ENCODE results near the gene GDPD4. TPM values are rescaled to one million over a fixed set of nuclear protein-coding genes. Genes with fewer than 3 reads are reported as not detected.

GDPD4 gene
- total RNA-seq, 3 donors from 2014 or later, result 0.43 TPM; not detected in 2

DNA sequence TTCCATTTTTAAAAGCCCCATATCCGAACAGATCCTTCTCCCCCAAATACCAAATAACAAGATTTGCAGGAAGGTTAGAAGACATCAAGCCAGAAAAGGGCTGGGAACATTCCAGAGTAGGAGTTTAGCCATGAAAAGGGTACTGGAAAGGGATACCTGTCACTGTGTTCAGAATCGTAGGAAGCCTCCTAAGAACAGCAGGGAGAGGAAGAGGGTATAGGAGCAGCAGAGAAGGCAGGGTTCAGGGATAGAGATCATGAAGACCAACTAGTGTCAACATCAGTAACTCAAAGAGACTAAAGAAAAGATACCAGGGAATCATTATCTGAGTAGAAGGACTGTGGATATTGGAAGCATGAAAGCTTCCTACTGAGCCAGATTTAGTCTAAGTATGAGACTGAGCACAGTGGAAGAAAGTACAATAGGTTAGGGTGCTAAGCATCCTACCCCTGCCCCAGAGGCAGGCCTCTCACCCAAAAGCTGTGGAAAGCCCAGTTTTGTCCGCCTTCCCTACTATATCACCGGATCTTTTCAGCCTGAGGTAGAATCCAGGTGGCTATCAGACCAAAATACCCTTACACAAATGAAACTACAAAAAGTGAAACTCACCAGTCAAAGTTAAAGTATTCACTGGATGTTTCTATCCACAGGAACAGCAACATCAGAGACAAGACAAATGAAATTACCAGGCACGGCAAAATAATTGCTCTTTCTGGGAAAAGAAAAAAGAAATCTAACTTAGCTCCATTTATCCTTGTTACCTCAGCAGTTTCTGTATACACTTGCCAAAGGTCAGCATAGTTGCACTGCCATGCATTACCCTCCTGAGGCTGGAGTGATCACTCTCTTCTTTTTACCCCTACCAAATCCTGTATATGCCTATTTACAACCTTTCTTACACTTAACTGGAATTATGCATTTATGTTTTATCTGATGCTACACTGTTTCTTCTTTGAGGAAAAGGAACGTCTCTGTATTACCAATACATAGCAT lies 16.7 kb downstream of the GDPD4 start:
- intact Hi-C loops (cut with DNase I, micrococcal nuclease), result no loop called here
- TF ChIP-seq, protein P1, sequence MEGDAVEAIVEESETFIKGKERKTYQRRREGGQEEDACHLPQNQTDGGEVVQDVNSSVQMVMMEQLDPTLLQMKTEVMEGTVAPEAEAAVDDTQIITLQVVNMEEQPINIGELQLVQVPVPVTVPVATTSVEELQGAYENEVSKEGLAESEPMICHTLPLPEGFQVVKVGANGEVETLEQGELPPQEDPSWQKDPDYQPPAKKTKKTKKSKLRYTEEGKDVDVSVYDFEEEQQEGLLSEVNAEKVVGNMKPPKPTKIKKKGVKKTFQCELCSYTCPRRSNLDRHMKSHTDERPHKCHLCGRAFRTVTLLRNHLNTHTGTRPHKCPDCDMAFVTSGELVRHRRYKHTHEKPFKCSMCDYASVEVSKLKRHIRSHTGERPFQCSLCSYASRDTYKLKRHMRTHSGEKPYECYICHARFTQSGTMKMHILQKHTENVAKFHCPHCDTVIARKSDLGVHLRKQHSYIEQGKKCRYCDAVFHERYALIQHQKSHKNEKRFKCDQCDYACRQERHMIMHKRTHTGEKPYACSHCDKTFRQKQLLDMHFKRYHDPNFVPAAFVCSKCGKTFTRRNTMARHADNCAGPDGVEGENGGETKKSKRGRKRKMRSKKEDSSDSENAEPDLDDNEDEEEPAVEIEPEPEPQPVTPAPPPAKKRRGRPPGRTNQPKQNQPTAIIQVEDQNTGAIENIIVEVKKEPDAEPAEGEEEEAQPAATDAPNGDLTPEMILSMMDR (IDR thresholded peaks at IDR 0.05), result no peak
- no peak for ATAC-seq
- no peak for DNase-seq
- H3K36me3 ChIP-seq (ENCODE audit: low read depth), result no peaks in the 10 kb centered on the region
- H3K9me3 ChIP-seq, result no peaks in the 10 kb centered on the region
- no peaks in the 10 kb centered on the region for H3K4me1 ChIP-seq (ENCODE audit: low read depth)
- H3K4me3 ChIP-seq, result no peak overlapping the region

DNA sequence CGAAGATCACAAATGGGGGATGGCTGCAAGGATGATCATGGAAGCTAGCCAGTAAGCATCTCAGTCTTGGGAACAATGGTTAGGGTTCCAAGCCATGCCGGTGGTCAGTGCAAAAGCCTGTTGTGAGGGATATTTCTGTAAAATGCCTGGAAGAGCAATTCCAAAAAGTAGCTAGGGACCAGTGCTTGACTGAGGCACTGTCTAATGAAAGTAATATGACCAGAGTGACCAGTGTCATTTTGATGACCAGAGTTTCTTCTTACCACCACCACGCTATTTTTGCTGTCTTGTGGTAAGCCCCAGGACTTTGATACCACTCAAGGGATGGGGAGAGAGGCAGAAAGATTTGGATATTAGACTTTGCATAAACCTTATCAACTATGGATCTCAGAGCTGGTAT lies 18.4 kb downstream of the GDPD4 start:
- TF ChIP-seq, protein P1 (IDR thresholded peaks at IDR 0.05), result no peak
- Histone ChIP-seq H3K36me3 (ENCODE audit: low read depth) (no peaks in the 10 kb centered on the region), H3K9me3 (no peaks in the 10 kb centered on the region), H3K4me1 (ENCODE audit: low read depth) (no peaks in the 10 kb centered on the region), H3K4me3 (no peak overlapping the region)
- ATAC-seq (no peak), DNase-seq (no peak)
- intact Hi-C loops (cut with DNase I, micrococcal nuclease), result no loop called here

DNA sequence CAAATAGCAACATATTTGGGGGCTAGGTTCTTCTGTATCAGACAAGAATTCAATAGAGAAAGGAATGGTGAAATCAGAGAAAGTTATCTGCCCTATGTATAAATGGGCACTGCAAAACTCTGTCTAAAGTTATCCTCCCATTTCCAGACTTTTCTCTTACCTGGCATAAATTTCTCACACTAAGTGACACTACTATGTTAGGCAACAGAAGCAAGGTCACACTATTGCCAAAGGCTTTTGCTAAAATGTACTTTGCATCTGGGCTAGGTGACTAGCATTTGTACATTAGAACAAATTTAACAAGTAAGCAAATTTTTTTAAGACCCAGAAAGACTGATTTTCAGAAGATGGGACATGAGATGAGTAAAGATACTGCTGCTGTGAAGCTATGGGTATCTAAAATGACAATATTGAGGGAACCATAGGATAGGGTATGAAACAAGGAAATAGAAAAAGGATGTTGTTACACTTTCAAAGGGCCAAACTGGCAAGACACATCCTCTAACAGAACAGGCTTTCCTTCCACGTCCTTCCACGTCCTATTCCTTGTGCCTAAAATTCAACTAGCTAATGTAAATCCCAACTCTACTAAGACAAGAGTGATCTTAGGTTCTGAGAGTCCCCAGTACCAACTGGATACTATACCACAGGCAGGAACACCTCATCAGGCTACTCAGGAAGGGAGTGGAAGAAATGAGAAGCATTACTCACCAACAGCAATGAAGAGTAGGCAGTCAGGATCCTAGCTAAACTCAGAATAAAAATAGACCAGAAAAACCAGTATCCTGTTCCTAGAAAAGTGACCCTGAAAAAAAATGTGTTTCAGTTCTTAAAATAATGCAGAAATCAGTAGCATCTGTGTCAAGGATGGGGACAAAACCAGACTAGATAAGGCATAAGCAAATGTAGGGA lies 22.6 kb downstream of the GDPD4 start:
- Histone ChIP-seq H3K36me3 (ENCODE audit: low read depth) (no peaks in the 10 kb centered on the region), H3K9me3 (no peaks in the 10 kb centered on the region), H3K4me1 (ENCODE audit: low read depth) (no peaks in the 10 kb centered on the region), H3K4me3 (no peak overlapping the region)
- no peak for ATAC-seq
- TF ChIP-seq, protein P1 (IDR thresholded peaks at IDR 0.05), result no peak
- intact Hi-C loops (cut with DNase I, micrococcal nuclease), result no loop called here
- DNase-seq, result no peak

DNA sequence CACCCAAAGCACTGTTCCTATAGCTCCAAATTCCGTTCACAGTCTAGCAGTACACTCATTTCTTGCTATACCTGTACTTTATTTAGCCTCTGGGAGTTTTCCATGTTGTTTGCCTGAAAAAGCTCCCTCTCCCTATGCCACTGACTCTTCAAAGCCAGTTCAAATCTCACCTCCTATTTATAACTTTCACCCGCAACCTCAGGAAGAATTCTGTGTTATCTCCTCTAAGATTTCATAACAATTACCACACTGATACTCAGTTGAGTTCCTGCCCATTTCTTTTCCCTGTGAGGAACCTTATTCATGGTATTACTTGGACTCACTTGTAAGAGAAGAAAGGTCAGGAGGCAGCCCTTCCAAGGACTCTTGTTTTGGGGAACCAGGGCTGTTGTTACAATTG lies 25.2 kb downstream of the GDPD4 start:
- Histone ChIP-seq H3K4me3 (no peak overlapping the region), H3K9me3 (no peaks in the 10 kb centered on the region), H3K4me1 (ENCODE audit: low read depth) (no peaks in the 10 kb centered on the region), H3K36me3 (ENCODE audit: low read depth) (no peaks in the 10 kb centered on the region)
- DNase-seq (no peak), ATAC-seq (no peak)
- TF ChIP-seq, protein P1 (IDR thresholded peaks at IDR 0.05), result no peak
- intact Hi-C loops (cut with DNase I, micrococcal nuclease), result no loop called here

DNA sequence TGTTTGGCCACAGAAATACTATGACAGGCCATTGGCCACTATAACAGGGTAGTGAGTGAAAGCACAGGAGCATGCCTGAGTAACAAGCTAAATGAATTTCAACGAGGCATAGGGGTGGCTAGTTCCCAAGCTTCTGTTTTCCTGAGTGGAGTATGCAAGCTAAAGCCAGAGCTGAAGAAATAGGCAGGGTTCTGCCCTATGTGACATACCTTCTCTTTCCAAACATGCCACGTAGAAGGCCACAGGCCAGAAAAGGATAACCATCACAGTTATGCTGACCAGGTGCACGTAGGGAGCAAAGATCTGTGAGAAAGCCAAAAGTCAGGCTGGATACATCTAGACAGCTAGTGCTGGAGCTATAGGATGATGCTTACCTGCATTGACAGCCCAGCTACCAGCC lies 30.6 kb downstream of the GDPD4 start:
- TF ChIP-seq, protein P1 (IDR thresholded peaks at IDR 0.05), result no peak
- intact Hi-C loops (cut with DNase I, micrococcal nuclease), result no loop called here
- H3K36me3 ChIP-seq (ENCODE audit: low read depth), result no peaks in the 10 kb centered on the region
- ATAC-seq (no peak), DNase-seq (no peak)
- H3K9me3 ChIP-seq, result no peaks in the 10 kb centered on the region
- no peak overlapping the region for H3K4me3 ChIP-seq
- no peaks in the 10 kb centered on the region for H3K4me1 ChIP-seq (ENCODE audit: low read depth)

All from mucosa of descending colon (tissue), 3 donors.